ENCODE measurements around the gene CARMIL1.
"Not testable (repeated sequence)": the region's sequence is repeated elsewhere in the genome, so short reads cannot be mapped to it uniquely, and the experiment has no call there.

CARMIL1 gene

DNA sequence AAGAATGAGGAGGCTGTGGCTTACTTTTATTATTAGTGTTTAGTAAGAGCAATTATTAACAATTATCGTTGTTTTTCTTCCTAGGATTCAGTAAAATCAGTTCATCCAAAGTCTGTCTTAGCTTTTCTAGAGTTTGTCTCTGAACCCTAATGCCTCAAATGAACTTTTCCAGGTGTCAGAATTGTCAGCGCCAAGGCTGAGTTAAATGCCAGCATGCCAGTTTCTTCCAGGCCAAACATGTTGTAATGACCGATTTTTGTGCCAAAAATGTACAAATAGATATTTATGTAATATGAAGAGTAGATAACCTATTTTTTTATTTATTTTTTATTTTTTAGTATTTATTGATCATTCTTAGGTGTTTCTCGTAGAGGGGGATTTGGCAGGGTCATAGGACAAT, 306.1 kb downstream of the CARMIL1 start:
- no peak for DNase-seq

DNA sequence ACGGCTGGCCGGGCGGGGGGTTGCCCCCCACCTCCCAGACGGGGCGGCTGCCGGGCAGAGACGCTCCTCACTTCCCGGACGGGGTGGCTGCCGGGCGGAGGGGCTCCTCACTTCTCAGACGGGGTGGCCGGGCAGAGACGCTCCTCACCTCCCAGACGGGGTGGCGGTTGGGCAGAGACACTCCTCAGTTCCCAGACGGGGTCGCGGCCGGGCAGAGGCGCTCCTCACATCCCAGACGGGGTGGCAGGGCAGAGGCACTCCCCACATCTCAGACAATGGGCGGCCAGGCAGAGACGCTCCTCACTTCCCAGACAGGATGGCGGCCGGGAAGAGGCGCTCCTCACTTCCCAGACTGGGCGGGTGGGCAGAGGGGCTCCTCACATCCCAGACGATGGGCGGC, 306.9 kb downstream of the CARMIL1 start:
- DNase-seq = not testable (repeated sequence)

DNA sequence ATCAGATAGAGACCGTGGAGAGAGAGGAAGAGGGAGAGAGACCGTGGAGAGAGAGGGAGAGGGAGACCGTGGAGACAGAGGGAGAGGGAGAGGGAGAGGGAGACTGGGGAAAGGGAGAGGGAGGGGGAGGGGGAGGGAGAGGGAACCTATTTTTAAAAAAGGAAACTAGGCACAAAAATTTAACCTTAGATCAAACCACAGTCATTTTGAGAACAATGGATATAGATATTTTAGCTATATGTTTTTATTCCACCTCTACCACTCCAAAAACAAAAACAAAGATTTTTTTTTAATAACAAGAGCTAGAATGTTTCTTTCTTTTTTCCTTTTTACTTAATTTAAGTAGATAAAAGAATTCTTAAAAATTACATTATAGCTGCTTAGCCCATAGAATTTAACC, 307.8 kb downstream of the CARMIL1 start:
- no peak for DNase-seq

DNA sequence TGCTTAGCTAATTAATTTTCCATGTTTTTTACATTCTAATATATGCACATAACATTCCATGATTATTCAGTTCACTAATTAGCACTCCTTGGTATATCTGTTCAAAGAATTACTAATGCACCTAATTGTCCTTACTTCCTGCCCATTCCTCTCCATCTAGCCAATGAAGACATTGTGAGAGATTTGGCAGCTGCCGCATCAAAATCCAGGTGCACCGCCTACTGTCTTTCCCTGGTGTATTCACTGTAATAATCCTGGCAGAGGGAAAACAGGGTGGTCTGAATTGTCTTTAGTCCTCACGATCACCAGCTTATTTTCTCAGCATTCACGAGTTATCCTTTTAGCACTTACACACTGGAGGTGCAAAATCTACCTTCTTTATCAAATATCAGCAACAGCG, 311.8 kb downstream of the CARMIL1 start:
- no peak for DNase-seq

- no peak for DNase-seq
Measured at GRCh38 chr6:25596928-25597818, 318.0 kb downstream of the CARMIL1 start.

- DNase-seq = no peak
Measured at GRCh38 chr6:25599516-25600085, 320.4 kb downstream of the CARMIL1 start.

DNA sequence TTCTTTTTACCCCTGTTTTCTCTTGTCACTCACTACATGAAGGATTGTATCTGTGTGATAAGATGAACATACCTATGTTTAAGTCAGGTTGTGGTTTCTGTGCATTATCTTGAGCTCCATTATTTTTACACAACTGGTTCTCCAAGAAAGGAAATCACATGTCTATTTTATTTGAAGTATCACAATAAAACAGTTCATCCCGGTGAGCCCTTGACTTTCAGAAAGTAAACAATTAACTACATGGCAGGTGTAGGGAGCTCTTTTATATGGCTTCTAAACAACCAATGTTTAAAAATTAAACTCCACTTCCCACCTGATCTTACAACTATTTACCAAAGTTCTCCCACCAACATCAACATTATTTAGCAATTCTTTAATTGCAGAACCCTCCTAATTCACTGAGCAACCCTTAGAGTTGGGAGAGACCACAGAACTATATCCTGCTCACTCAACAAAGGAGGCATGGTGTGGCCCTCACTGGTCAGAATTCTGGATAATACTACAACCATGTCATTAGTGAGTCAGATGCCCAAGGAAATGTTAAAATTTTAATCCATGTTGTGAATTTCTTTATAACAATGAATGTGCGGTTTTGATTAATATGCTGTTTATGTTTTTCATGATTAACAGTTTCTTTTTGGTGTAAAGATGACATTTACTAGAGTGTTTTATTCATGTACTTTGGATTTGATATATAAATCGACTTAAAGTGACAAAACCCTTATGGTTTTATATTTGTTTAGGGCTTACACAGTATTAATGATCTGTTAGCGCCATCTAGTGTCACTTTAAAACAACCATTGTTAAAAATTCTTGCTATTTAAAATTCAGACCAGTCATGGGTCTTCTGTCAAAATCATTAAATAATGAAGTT, 322.9 kb downstream of the CARMIL1 start:
- DNase-seq = no peak

- no peak for DNase-seq
Measured at GRCh38 chr6:25602674-25602982, 323.5 kb downstream of the CARMIL1 start.

GRCh38 chr6:25603251-25603650, 324.1 kb downstream of the CARMIL1 start:
- no peak for DNase-seq

DNA sequence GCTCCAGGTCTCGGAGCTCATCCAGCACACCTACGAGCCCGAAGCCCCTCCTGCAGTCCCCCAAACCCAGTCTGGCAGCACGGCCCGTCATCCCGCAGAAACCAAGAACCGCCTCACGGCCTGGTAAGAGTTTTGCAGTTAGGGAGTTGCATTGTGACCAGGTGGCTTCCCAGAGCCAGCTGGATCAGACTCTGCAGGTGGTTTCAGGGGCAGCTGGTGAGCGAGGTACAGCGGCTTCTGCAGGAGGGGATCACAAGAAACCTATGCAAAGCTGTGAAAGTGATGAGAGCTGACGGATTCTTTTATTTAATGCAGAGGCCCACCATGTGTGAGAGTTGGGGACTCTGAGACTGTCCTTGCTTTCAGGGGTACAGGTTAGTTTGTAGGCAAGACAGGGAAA, 327.0 kb downstream of the CARMIL1 start:
- no peak for DNase-seq

DNA sequence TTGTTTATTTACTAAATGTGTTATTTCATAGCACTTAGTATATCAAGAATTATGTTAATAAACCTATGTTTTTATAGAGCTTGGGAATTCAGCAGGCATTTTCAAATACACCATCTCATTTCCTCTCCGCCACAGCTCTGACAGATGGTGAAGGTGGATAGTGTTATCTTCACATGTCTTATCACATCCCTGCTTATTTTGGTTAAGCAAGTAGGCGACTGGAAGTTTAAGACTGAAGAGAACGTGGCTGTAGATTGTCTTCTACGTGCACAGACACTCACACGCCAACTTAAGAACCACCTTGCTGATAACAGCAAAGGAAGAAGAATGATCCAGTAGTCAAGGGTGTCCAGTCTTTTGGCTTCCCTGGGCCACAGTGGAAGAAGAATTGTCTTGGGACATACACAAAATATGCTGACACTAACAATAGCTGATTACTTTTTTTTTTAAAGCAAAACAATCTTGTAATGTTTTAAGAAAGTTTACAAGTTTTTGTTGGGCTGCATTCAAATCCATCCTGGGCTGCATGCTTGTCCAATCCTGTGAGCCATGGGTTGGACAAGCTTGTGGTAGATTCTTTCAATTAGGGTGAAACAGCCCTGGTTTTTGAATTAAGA, 329.5 kb downstream of the CARMIL1 start:
- DNase-seq = no peak

- no peak for DNase-seq
Measured at GRCh38 chr6:25612666-25613065, 333.5 kb downstream of the CARMIL1 start.

GRCh38 chr6:25613415-25613814, 334.2 kb downstream of the CARMIL1 start:
- no peak for DNase-seq

GRCh38 chr6:25614052-25614451, 334.9 kb downstream of the CARMIL1 start:
- no peak for DNase-seq

GRCh38 chr6:25615471-25615870, 336.3 kb downstream of the CARMIL1 start:
- DNase-seq = no peak

- DNase-seq = no peak
Measured at GRCh38 chr6:25617997-25618396, 338.8 kb downstream of the CARMIL1 start.

DNA sequence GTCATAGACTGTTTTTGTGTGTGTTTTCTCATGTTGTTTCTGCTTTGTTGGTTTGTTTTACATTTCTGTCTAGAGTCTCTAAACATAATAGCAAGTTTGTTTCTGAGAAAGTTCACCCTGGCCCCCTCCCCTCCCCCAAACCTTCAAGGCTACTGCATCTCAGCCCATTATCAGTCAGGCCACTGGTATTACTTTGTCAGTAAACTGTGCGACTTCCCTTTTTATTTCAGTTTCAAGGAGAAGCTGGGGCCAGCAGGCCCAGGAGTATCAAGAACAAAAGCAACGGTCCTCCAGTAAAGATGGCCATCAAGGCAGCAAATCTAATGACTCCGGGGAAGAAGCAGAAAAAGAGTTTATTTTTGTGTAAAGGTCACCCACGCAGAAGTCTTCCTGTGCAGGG, 340.0 kb downstream of the CARMIL1 start:
- no peak for DNase-seq

DNA sequence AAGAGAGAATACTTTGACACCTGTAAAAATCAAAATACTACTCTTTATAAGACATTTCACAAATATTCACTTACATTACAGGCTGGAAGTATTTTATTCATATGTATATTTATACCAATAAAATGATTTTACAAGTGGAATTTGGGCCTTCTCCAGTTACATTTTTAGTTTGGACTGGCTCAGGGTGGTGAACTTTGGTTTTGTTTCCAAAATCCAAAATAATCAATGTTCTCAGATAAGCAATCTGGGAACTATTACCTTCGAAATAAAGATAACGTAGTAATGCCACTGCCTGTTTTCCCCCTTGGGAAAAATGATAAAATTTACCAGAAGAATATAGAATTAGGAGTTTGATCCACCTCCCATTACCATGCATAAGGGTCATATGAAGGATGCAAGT, 341.2 kb downstream of the CARMIL1 start:
- DNase-seq = no peak

DNA sequence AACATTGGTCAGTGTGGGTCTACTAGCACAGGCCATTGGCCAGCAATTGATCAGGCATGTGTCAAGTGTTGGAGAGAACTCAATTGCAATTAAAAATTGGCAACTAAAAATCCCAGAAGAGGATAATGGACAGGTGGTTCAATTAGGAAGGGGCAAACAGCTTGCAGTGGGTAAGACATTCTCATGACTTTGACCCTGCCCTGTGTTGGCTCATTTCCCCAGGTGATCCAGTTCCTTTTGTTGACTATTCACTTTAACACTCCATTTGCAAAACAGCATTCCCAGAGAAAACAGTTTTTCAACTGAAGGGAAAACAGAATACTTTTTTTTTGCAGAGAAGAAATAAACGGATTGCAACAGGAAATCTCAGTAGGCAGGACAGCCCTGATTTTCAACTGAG, 343.9 kb downstream of the CARMIL1 start:
- DNase-seq = no peak

GRCh38 chr6:25623879-25624278, 344.7 kb downstream of the CARMIL1 start:
- no peak for DNase-seq

- no peak for DNase-seq
Measured at GRCh38 chr6:25627001-25627400, 347.8 kb downstream of the CARMIL1 start.

DNA sequence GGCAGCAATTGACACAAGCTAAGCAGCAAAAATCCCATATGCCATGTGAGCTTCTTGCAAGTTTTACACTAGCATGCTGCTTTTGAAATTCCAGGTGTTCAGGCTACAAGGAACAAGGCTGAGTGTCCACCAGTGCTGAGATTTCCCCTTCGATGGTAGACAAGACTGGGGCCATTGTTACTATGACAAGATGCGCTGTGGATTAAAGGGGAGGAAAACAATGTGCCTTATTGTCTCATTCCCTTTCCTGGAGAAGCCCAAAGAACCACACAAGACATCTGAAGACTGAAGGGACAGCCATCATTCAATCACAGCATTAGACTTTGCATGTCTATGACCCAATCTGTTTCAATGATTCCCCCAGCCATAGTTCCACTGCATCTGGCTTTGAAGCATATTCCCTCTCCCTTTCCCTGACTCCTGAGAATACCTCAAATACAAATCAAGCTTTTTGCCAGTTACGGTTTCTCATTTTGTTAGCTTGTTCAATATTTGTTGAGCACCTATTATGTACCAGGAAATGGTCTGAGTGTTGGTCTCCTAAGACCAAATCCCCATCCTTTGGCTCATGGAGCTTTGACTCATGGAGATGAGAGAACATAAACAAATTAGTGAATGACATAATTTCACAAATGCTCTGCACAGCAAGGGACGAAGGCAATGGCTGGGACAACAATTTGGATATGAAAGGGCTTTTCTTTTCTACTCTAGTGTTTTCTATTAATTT, 349.5 kb downstream of the CARMIL1 start:
- no peak for DNase-seq

DNA sequence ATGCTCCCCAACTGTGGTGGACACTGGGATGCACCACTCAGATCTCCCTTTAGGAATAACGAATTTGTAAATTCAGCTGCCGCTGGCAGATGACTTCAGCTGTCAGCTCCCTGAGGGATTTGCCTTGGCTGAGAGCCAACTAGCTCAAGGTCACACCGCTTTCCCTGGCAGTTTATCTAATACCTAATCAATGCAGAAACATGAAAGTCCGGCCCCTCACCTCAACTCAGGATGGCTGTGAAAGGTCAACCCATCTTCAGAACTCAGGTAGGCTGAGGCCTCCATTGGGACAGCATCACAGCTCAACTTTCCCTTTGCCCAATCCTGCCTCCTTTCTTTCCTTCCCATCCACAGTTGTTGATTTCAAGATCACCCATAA, 350.0 kb downstream of the CARMIL1 start:
- DNase-seq = no peak

Measured in CD4-positive, alpha-beta T cell treated with Interleukin-6 for 4 hours (primary cell).